AG04449 (cell line): ENCODE results near the gene CD300A.
A peak's percentile ranks its signal among the peaks of the same experiment; 100 is the strongest.

Experiments
- CTCF ChIA-PET: fragments of 350-600 bp; formaldehyde crosslinking; extraction: SDS; loops from one replicate; lab custom pipeline; 2021; ENCODE audit warnings: antibody characterized with exemption; lab: Yijun Ruan, JAX
- POLR2A ChIA-PET: fragments of 400-600, 350-600 bp; formaldehyde crosslinking; extraction: SDS; loops from one replicate; lab custom pipeline; 2020; ENCODE audit warnings: antibody characterized with exemption, inconsistent platforms; lab: Yijun Ruan, JAX
- DNase-seq: peaks from one replicate; pipeline ENCODE4 v3.0.0-alpha.2; 2010; ENCODE audit warnings: low read depth, low spot score
- H3K4me3 ChIP-seq: 2 replicates; pipeline ENCODE4 v1.5.1; 2011; ENCODE audit warnings: low read depth, mild to moderate bottlenecking, control low read depth, low read length
- TF ChIP-seq, protein P1 (sequence below): IDR thresholded peaks from one replicate; pipeline ENCODE4 v1.5.1; 2011; ENCODE audit warnings: mild to moderate bottlenecking, moderate library complexity, low read length, control low read depth, inconsistent platforms; ENCODE audit not compliant: insufficient read depth; ENCODE audit errors: missing control alignments

CD300A gene

GRCh38 chr17:74452033-74452840 is 14.2 kb upstream of the CD300A start:
- TF ChIP-seq, protein P1, sequence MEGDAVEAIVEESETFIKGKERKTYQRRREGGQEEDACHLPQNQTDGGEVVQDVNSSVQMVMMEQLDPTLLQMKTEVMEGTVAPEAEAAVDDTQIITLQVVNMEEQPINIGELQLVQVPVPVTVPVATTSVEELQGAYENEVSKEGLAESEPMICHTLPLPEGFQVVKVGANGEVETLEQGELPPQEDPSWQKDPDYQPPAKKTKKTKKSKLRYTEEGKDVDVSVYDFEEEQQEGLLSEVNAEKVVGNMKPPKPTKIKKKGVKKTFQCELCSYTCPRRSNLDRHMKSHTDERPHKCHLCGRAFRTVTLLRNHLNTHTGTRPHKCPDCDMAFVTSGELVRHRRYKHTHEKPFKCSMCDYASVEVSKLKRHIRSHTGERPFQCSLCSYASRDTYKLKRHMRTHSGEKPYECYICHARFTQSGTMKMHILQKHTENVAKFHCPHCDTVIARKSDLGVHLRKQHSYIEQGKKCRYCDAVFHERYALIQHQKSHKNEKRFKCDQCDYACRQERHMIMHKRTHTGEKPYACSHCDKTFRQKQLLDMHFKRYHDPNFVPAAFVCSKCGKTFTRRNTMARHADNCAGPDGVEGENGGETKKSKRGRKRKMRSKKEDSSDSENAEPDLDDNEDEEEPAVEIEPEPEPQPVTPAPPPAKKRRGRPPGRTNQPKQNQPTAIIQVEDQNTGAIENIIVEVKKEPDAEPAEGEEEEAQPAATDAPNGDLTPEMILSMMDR = no peak
- H3K4me3 ChIP-seq = no peak overlapping the region
- no peak for DNase-seq
- ChIA-PET POLR2A (no interaction called here), CTCF (interaction anchor here (1.0 to 1.4 kb wide), 2 partner anchors 72 to 248 kb away, joined by 3 to 4 read pairs; no protein-coding TSS in a partner anchor)

- CTCF ChIA-PET = interaction anchor here (1.0 to 1.8 kb wide), 4 partner anchors 15 to 248 kb away, joined by 3 to 6 read pairs (median 4); no protein-coding TSS in a partner anchor
- POLR2A ChIA-PET = no interaction called here
These were observed 13.4 kb upstream of the CD300A start for GRCh38 chr17:74452841-74453661.

GRCh38 chr17:74453665-74454196 is 12.7 kb upstream of the CD300A start:
- ChIA-PET CTCF (interaction anchor here (1.1 to 1.8 kb wide), 5 partner anchors 16 to 254 kb away, joined by 3 to 6 read pairs (median 5); no protein-coding TSS in a partner anchor), POLR2A (interaction anchor here (0.6 kb wide), 1 partner anchor 146 kb away, joined by 3 read pairs; no protein-coding TSS in a partner anchor)
- TF ChIP-seq, protein P1 = no peak
- H3K4me3 ChIP-seq = 0 out of 2 replicates have a peak overlapping the region, but pooled peaks have one; percentile 6
- DNase-seq = no peak

More at GRCh38 chr17:74452841-74453661, 13.4 kb upstream of the CD300A start:
- TF ChIP-seq, protein P1 = no peak
- no peak overlapping the region for H3K4me3 ChIP-seq
- no peak for DNase-seq

GRCh38 chr17:74454197-74455024 is 12.0 kb upstream of the CD300A start:
- no peak for DNase-seq
- TF ChIP-seq, protein P1 = no peak
- POLR2A ChIA-PET = interaction anchor here (0.6 kb wide), 1 partner anchor 145 kb away, joined by 3 read pairs; no protein-coding TSS in a partner anchor
- CTCF ChIA-PET = interaction anchor here (1.1 to 4.9 kb wide), 5 partner anchors 17 to 254 kb away, joined by 3 to 79 read pairs (median 5); partner anchors contain the start of gene GPR142
- peak overlapping the region; percentile 45 for H3K4me3 ChIP-seq

- ChIA-PET CTCF (interaction anchor here (0.9 to 4.9 kb wide), 5 partner anchors 9 to 255 kb away, joined by 3 to 79 read pairs (median 3); partner anchors contain the start of gene GPR142), POLR2A (no interaction called here)
- TF ChIP-seq, protein P1 = no peak
- DNase-seq = no peak
- H3K4me3 ChIP-seq = no peak overlapping the region
These were observed 11.3 kb upstream of the CD300A start for GRCh38 chr17:74455025-74455545.
